H9 (cell line): ENCODE data around the gene UFM1. TPM values are rescaled to one million over a fixed set of nuclear protein-coding genes. Genes with fewer than 3 reads are reported as not detected.
"Not testable (repeated sequence)": the region's sequence is repeated elsewhere in the genome, so short reads cannot be mapped to it uniquely, and the experiment has no call there.

ENCODE experiments used
- DNase-seq: peaks from one replicate; pipeline ENCODE4 v3.0.0-alpha.2; 2017
- H2AFZ ChIP-seq: one replicate; pipeline ENCODE4 v1.6.1; 2013; ENCODE audit warnings: mild to moderate bottlenecking, low read length, control low read depth, moderate library complexity
- H2AK5ac ChIP-seq: 2 replicates; pipeline ENCODE4 v1.6.1; 2013; ENCODE audit warnings: low read length, control low read depth, mixed read lengths; ENCODE audit not compliant: insufficient read length
- H2BK120ac ChIP-seq: one replicate; pipeline ENCODE4 v1.6.1; 2013; ENCODE audit warnings: low read depth, mild to moderate bottlenecking, low read length, control low read depth, inconsistent platforms; ENCODE audit not compliant: poor library complexity, severe bottlenecking
- H2BK12ac ChIP-seq: 2 replicates; pipeline ENCODE4 v1.6.1; 2013; ENCODE audit warnings: low read length, control low read depth, mixed read lengths, low read depth; ENCODE audit not compliant: insufficient read length
- H2BK15ac ChIP-seq: 2 replicates; pipeline ENCODE4 v1.6.1; 2013; ENCODE audit warnings: low read depth, low read length, control low read depth
- H2BK20ac ChIP-seq: one replicate; pipeline ENCODE4 v1.6.1; 2013; ENCODE audit warnings: low read depth, mild to moderate bottlenecking, low read length, control low read depth, inconsistent platforms; ENCODE audit not compliant: poor library complexity, severe bottlenecking
- H2BK5ac ChIP-seq: 2 replicates; pipeline ENCODE4 v1.6.1; 2013; ENCODE audit warnings: low read length, control low read depth, mixed read lengths; ENCODE audit not compliant: insufficient read length
- H3K14ac ChIP-seq: 2 replicates; pipeline ENCODE4 v1.6.1; 2013; ENCODE audit warnings: low read length, control low read depth; ENCODE audit not compliant: insufficient read depth
- H3K18ac ChIP-seq: 2 replicates; pipeline ENCODE4 v1.6.1; 2013; ENCODE audit warnings: low read depth, mild to moderate bottlenecking, mixed read lengths, low read length, control low read depth; ENCODE audit not compliant: insufficient read length
- H3K23ac ChIP-seq: 2 replicates; pipeline ENCODE4 v1.6.1; 2013; ENCODE audit warnings: low read length, control low read depth, mixed read lengths, low read depth; ENCODE audit not compliant: insufficient read length
- H3K23me2 ChIP-seq: 2 replicates; pipeline ENCODE4 v1.6.1; 2013; ENCODE audit warnings: low read depth, mild to moderate bottlenecking, mixed read lengths, low read length, control low read depth; ENCODE audit not compliant: insufficient read length, poor library complexity, severe bottlenecking
- H3K27ac ChIP-seq: 2 replicates; pipeline ENCODE4 v1.5.1; 2013; ENCODE audit warnings: low read length, control low read depth, mixed read lengths, low read depth; ENCODE audit not compliant: insufficient read length
- H3K27me3 ChIP-seq: 2 replicates; pipeline ENCODE4 v1.6.1; 2013; ENCODE audit warnings: low read length, control low read depth, inconsistent platforms; ENCODE audit not compliant: insufficient read depth
- H3K4ac ChIP-seq: 2 replicates; pipeline ENCODE4 v1.6.1; 2013; ENCODE audit warnings: low read depth, mild to moderate bottlenecking, control low read depth, inconsistent platforms, low read length, moderate library complexity
- H3K4me1 ChIP-seq: 2 replicates; pipeline ENCODE4 v1.6.1; 2013; ENCODE audit warnings: low read length, control low read depth, inconsistent platforms; ENCODE audit not compliant: insufficient read depth
- H3K4me2 ChIP-seq: 2 replicates; pipeline ENCODE4 v1.6.1; 2013; ENCODE audit warnings: low read length, control low read depth, mixed read lengths; ENCODE audit not compliant: insufficient read length, insufficient read depth
- H3K56ac ChIP-seq: 2 replicates; pipeline ENCODE4 v1.6.1; 2013; ENCODE audit warnings: low read depth, mild to moderate bottlenecking, mixed read lengths, low read length, control low read depth; ENCODE audit not compliant: insufficient read length
- H3K79me1 ChIP-seq: 2 replicates; pipeline ENCODE4 v1.6.1; 2013; ENCODE audit warnings: low read depth, mild to moderate bottlenecking, moderate library complexity, low read length, control low read depth, inconsistent platforms; ENCODE audit not compliant: insufficient read depth, poor library complexity, severe bottlenecking
- H3K79me2 ChIP-seq: 2 replicates; pipeline ENCODE4 v1.6.1; 2013; ENCODE audit warnings: low read length, control low read depth, inconsistent platforms; ENCODE audit not compliant: insufficient read depth
- H3K9ac ChIP-seq: 2 replicates; pipeline ENCODE4 v1.6.1; 2013; ENCODE audit warnings: low read length, control low read depth, mixed read lengths; ENCODE audit not compliant: insufficient read length; ENCODE audit errors: extremely low read depth
- H3K9me3 ChIP-seq: one replicate; pipeline ENCODE4 v1.6.1; 2013; ENCODE audit warnings: low read depth, low read length, inconsistent platforms; ENCODE audit not compliant: control insufficient read depth
- H3T11ph ChIP-seq: one replicate; pipeline ENCODE4 v1.6.1; 2013; ENCODE audit warnings: mild to moderate bottlenecking, low read length, control low read depth, inconsistent platforms
- H4K20me1 ChIP-seq: one replicate; pipeline ENCODE4 v1.6.1; 2013; ENCODE audit not compliant: control insufficient read depth, insufficient read length, insufficient read depth
- H4K5ac ChIP-seq: 2 replicates; pipeline ENCODE4 v1.6.1; 2013; ENCODE audit warnings: low read depth, mild to moderate bottlenecking, mixed read lengths, low read length, control low read depth; ENCODE audit not compliant: insufficient read length
- H4K8ac ChIP-seq: replicated peaks from 2 replicates; pipeline ENCODE4 v1.6.1; 2013; ENCODE audit warnings: low read length, control low read depth, mixed read lengths, low read depth; ENCODE audit not compliant: insufficient read length
- H4K91ac ChIP-seq: 2 replicates; pipeline ENCODE4 v1.6.1; 2013; ENCODE audit warnings: low read depth, mild to moderate bottlenecking, moderate library complexity, mixed read lengths, low read length, control low read depth; ENCODE audit not compliant: insufficient read length
- H3K27ac Mint-ChIP-seq, 3 experiments: 2 replicates in 2 of 3; 3 replicates in 1 of 3; pipeline ENCODE4 v1.8.0; 2020 to 2021; ENCODE audit warnings: mixed read lengths in 3 of 3, mild to moderate bottlenecking in 1 of 3, moderate library complexity in 1 of 3
- H3K27me3 Mint-ChIP-seq: 2 replicates; pipeline ENCODE4 v1.8.0; 2021; ENCODE audit warnings: low read depth, mild to moderate bottlenecking, moderate library complexity, mixed read lengths
- H3K36me3 Mint-ChIP-seq, 3 experiments: 2 replicates in 2 of 3; 3 replicates in 1 of 3; pipeline ENCODE4 v1.8.0; 2020 to 2021; ENCODE audit warnings: low read depth in 3 of 3, mixed read lengths in 3 of 3; ENCODE audit not compliant: insufficient read depth in 1 of 3
- H3K4me1 Mint-ChIP-seq, 2 experiments: 2 replicates each; pipeline ENCODE4 v1.8.0; 2020; ENCODE audit warnings: mixed read lengths in 2 of 2
- H3K4me3 Mint-ChIP-seq, 2 experiments: 2 replicates in 1 of 2; 3 replicates in 1 of 2; pipeline ENCODE4 v1.8.0; 2020 to 2021; ENCODE audit warnings: mild to moderate bottlenecking in 2 of 2, mixed read lengths in 2 of 2, moderate library complexity in 1 of 2
- H3K9me3 Mint-ChIP-seq, 2 experiments: 2 replicates in 1 of 2; 3 replicates in 1 of 2; pipeline ENCODE4 v1.8.0; 2020; ENCODE audit warnings: mild to moderate bottlenecking in 2 of 2, mixed read lengths in 2 of 2, moderate library complexity in 1 of 2
- CTCF ChIP-seq: fragments of 200-600 bp; sonication (generic); conservative IDR thresholded peaks from 3 replicates; pipeline ENCODE4 v1.8.0; 2021; ENCODE audit warnings: antibody characterized with exemption, mild to moderate bottlenecking
- WGBS: extraction: QIAGEN DNeasy Blood & Tissue Kit; methylation state at CpG from one replicate; pipeline ENCODE4 v1.1.7; 2013; ENCODE audit warnings: missing lambda C conversion rate, low lambda C conversion rate, mixed read lengths; ENCODE audit not compliant: insufficient read length; ENCODE audit errors: extremely low coverage; 5-methylcytosine and 5-hydroxymethylcytosine counted together
- total RNA-seq: library from RNA; stranded (reverse); gene quantifications from 2 replicates; pipeline ENCODE4 v1.2.1, GENCODE V29; 2021

The UFM1 gene
- total RNA-seq, 1 experiment from 2014 or later, result 57.3 TPM

GRCh38 chr13:38363219-38363618 lies 13.6 kb downstream of the UFM1 start:
- no peaks in the 10 kb centered on the region for H3K4me1 ChIP-seq
- peaks cover 9 to 34% (median 20%) of the 10 kb centered on the region in 3 experiments; a peak in 5 of 7 replicates for H3K36me3 Mint-ChIP-seq
- H3K4me2 ChIP-seq, result no peak overlapping the region
- H2BK120ac ChIP-seq, result no peak overlapping the region
- H3K4ac ChIP-seq, result no peak overlapping the region
- no peaks in the 10 kb centered on the region for H3K9me3 Mint-ChIP-seq
- no peaks in the 10 kb centered on the region for H3K79me2 ChIP-seq
- no peaks in the 10 kb centered on the region for H3K23me2 ChIP-seq
- no peak overlapping the region for H2BK15ac ChIP-seq
- H3K56ac ChIP-seq, result no peak overlapping the region
- H2BK12ac ChIP-seq, result no peak overlapping the region
- peaks cover 2 to 10% of the 10 kb centered on the region in 2 experiments for H3K4me1 Mint-ChIP-seq
- H3K14ac ChIP-seq, result no peak overlapping the region
- H4K5ac ChIP-seq, result no peak overlapping the region
- no peak overlapping the region for H3K9ac ChIP-seq
- H3K27ac Mint-ChIP-seq, result no peak overlapping the region; a peak in 1 of 7 replicates
- H3T11ph ChIP-seq, result no peak overlapping the region
- H2AK5ac ChIP-seq, result no peak overlapping the region
- H4K91ac ChIP-seq, result no peak overlapping the region
- no peaks in the 10 kb centered on the region for H3K27me3 Mint-ChIP-seq
- H4K20me1 ChIP-seq, result no peaks in the 10 kb centered on the region
- no peak overlapping the region for H3K18ac ChIP-seq
- no peak overlapping the region for H2BK5ac ChIP-seq
- no peak overlapping the region for H4K8ac ChIP-seq
- TF ChIP-seq CTCF, result no peak
- H2AFZ ChIP-seq, result no peak overlapping the region
- WGBS, result no CpG with 5 or more reads among the region's 2 CpGs
- no peak overlapping the region for H3K27ac ChIP-seq
- no peaks in the 10 kb centered on the region for H3K79me1 ChIP-seq
- no peak overlapping the region for H3K23ac ChIP-seq
- no peaks in the 10 kb centered on the region for H3K27me3 ChIP-seq
- no peak for DNase-seq
- no peak overlapping the region for H3K4me3 Mint-ChIP-seq
- H3K9me3 ChIP-seq, result no peaks in the 10 kb centered on the region
- H2BK20ac ChIP-seq, result no peak overlapping the region

GRCh38 chr13:38363746-38364145 lies 14.1 kb downstream of the UFM1 start:
- H3K18ac ChIP-seq, H2AFZ ChIP-seq, H3T11ph ChIP-seq, H2BK5ac ChIP-seq, H2BK120ac ChIP-seq, H2AK5ac ChIP-seq, H3K79me1 ChIP-seq, H3K56ac ChIP-seq, H3K23me2 ChIP-seq, H3K9me3 Mint-ChIP-seq, H2BK15ac ChIP-seq, H4K5ac ChIP-seq, H3K27ac Mint-ChIP-seq, H2BK20ac ChIP-seq, H3K79me2 ChIP-seq, H4K20me1 ChIP-seq, H3K4me3 Mint-ChIP-seq, H3K4ac ChIP-seq, H3K23ac ChIP-seq, H3K9ac ChIP-seq, H3K9me3 ChIP-seq, H3K27me3 ChIP-seq, H4K91ac ChIP-seq, H3K4me2 ChIP-seq, H3K27me3 Mint-ChIP-seq, H3K14ac ChIP-seq, H2BK12ac ChIP-seq, DNase-seq, H3K4me1 ChIP-seq, H3K27ac ChIP-seq, H4K8ac ChIP-seq: not testable (repeated sequence)
- Mint-ChIP-seq H3K4me1 (peaks cover 2 to 10% of the 10 kb centered on the region in 2 experiments), H3K36me3 (peaks cover 9 to 30% (median 20%) of the 10 kb centered on the region in 3 experiments; a peak in 5 of 7 replicates)
- no CpG with 5 or more reads among the region's 19 CpGs for WGBS
